GM21526 (cell line): ENCODE measurements around the gene NDUFS8.

Experiments used
- ATAC-seq: cut with Tn5 transposase; IDR thresholded peaks from one replicate; pipeline ENCODE4 v1.9.1; 2021; ENCODE audit warnings: moderate library complexity; ENCODE audit not compliant: unreplicated experiment, low FRiP score

NDUFS8 gene

GRCh38 chr11:68047437-68048290 is 17.2 kb downstream of the NDUFS8 start:
- ATAC-seq = no peak

DNA sequence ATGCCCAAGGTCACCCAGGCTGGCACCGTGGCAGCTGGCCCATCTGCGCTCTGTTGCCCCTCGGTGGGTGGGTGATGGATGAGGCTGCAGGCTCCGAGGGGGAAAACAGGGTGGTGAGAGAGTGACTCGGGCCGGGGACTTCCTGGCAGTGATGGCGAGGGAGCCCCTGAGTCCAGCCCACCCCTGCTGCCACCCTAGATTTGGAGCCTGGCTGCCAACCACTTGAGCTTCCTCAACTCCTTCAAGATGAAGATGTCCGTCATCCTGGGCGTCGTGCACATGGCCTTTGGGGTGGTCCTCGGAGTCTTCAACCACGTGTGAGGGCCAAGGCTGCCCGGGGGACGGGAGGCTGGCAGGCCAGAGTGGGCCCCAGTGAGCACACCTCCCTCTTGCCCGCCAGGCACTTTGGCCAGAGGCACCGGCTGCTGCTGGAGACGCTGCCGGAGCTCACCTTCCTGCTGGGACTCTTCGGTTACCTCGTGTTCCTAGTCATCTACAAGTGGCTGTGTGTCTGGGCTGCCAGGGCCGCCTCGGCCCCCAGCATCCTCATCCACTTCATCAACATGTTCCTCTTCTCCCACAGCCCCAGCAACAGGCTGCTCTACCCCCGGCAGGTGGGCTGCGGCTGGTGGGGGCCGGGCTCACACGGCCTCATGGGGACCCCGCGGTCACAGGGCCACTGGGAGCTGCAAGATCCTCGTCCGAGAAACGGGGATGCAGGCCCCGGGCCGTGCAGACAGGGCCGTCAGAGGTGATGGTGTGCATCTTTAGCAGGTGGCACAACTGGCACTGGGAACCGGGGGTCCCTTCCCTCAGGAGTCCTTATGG is 18.4 kb downstream of the NDUFS8 start:
- ATAC-seq = no peak

- ATAC-seq = no peak
Measured at GRCh38 chr11:68049509-68050370, 19.3 kb downstream of the NDUFS8 start.

DNA sequence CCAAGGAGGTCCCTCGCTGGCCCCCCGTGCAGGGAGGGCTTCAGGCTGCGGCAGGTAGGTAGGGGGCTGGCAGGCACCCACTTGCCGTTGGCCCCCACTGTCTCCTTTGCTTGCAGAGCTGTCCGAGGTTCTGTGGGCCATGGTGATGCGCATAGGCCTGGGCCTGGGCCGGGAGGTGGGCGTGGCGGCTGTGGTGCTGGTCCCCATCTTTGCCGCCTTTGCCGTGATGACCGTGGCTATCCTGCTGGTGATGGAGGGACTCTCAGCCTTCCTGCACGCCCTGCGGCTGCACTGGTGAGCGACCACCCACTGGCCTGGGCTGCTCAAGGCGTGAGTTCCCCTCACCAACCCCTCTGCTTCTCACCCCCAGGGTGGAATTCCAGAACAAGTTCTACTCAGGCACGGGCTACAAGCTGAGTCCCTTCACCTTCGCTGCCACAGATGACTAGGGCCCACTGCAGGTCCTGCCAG is 19.9 kb downstream of the NDUFS8 start:
- no peak for ATAC-seq

DNA sequence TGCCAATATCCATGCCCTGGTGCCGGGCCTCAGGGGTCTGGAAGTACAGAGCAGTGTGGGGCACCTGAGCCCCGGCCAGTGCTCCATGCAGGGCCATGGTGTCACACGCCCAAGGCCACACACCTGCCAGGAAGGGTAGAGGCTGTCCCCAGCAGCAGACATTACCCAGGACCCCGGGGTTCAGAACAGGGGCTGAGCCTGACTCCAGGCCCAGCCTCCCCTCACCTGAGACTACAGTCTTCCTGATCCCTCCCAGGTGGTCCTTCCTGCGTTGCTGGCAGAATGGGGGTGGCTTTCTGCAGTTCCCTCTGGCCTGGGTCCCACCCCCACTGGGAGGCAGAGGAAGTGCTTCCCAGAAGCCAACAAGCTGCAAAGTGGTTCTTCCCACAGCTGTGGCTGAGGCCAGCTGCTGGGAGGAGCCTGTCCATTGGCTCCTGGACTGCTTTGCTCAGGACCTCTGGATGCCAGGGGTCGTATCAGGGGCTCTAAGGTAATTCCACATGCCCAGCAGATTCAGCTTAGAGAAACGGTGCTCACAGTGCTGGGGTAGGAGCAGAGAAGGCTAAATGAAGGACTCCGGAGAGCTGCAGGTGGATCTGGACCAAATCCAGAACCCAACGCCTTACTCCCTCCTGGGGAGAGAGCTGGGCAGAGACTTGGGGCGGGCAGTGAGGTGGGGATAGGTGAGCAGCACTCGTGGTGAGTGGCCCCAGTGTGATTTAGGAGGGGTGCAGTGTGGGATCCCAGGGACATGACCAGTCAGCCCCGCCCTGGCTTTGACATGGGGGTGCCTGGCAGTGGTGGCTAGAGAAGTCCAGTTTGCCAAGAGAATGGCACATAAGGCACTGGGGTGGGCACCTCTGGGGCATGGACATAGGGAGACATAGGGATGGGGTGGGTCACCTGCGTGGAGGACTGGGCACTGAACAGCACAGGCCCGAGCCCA is 21.0 kb downstream of the NDUFS8 start:
- ATAC-seq = no peak

- no peak for ATAC-seq
Measured at GRCh38 chr11:68052137-68052873, 21.8 kb downstream of the NDUFS8 start.

- ATAC-seq = no peak
Measured at GRCh38 chr11:68053117-68053516, 22.6 kb downstream of the NDUFS8 start.

- ATAC-seq = no peak
Measured at GRCh38 chr11:68053981-68054812, 23.7 kb downstream of the NDUFS8 start.

GRCh38 chr11:68056317-68057285 is 26.1 kb downstream of the NDUFS8 start:
- ATAC-seq = no peak

GRCh38 chr11:68057807-68058206 is 27.3 kb downstream of the NDUFS8 start:
- no peak for ATAC-seq

DNA sequence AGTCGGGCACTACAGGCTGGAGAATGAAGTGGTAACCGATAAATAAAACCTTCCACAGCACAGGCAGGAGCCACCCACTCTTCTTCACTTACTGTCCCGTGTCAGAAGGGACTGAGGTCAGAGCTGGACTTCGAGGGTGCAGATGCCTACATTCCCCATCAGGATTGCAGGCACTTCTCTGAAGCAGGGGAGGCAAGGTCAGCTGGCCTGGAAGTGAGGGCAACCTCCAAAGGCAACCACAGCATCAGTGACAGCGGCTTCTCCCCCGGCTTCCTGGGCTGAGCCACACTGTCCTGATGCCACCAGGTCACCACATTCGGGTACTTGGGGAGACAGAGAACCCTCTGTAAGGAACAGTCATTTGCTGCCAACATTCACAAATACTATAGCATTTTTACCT is 31.0 kb downstream of the NDUFS8 start:
- ATAC-seq = no peak

DNA sequence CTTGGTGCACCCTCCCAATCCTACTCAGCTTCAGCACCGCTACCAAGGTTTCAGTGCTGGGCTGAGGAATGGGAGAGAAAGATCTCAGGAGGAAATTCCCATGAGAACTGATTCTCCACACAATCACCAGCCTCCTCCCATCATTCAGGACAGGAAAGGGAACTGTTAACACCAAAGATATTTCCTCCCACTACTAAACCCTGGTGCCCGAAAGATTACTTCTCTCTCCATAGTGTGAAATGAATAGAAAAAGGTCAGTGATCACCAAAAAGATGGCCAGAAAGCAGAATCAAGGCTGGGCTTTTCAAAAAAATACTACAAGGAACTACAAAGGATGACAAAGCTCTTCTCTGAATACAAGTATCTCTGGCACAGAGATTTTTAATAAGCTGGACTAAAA is 34.4 kb downstream of the NDUFS8 start:
- ATAC-seq = no peak

- ATAC-seq = no peak
Measured at GRCh38 chr11:68065841-68066240, 35.4 kb downstream of the NDUFS8 start.

DNA sequence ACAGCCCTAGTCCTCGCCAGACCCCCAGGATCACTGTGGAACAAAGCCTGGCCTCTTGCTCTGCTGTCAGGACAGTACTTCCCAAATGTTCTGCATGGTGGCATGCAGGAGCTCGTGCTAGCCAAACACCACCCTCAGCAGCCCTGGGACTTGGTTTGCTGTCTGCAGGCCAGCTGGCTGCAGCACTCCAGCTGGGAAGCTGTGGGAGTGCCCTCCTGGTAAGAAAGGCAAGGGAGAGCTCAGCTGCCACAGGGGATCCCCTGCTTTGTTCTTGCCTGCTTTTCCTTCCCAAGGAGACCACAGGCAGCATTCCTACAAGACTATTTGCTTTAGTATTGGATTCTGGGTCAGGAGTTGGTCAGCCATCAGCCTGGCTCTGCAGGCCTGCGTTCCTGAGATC is 36.3 kb downstream of the NDUFS8 start:
- ATAC-seq = no peak

DNA sequence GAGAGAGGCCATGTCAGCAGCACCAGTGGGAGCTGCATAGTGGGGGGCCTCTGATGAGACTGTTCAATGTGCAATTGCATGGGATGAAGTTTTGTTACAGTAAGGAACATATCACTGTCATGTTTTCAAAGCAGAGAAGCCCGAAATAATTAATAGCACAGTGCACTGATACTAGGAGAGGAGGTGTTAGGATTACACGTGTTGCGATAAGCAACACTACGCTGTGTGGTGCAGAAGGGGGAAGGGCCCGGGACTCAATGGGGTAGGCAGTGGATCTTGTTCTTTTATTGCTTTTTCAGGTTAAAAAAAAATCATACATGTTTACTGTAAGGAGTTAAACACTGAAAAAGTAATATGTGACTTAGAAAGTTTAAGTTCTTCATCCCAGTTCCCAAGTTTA is 37.5 kb downstream of the NDUFS8 start:
- no peak for ATAC-seq

DNA sequence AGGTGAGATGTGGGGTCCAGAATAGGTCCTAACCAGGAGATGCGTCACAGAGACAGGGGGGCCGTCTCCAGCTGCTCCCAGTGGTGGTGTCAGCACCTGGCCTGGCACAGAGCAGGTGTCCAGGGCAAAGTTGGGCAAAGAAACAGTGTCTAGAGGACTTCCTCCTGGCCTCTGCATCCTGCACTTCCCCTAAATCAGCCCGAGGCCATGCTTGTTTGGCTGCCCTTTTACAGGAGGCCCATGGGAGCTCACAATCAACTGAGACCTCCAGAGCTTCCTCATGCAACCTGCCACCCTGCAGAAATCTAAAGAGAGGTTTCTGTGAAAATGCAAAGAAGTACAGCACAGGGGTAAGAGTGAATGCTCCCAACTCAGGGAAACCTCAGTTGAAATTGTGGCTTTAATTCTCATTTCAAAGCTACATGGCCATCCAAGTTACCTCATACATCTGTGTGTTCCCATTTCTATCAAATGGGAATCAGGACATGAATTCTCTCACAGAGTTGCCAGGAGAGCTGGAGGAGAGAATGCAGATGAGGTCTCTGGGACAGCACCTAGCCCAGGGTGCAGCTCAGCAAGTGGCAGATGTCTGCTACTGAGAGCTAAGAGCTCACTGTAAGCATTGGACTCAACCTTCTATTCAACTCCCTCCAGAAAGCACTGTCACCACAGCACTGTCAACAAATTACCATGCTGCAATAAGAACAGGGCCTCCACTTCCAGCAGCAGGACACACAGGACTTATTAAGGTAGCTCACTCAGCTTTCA is 41.0 kb downstream of the NDUFS8 start:
- ATAC-seq = no peak
